Astrocyte of the spinal cord (primary cell): ENCODE measurements around the gene CD48.
A peak's percentile ranks its signal among the peaks of the same experiment; 100 is the strongest.

Experiments used
- DNase-seq: peaks from one replicate; pipeline ENCODE4 v3.0.0; 2011; ENCODE audit warnings: low read depth, low spot score
- H3K4me3 ChIP-seq: 2 replicates; pipeline ENCODE4 v1.5.1; 2011; ENCODE audit warnings: low read depth, mild to moderate bottlenecking, low read length, moderate library complexity
- in situ Hi-C: cut with HindIII; loops from 2 replicates; pipeline ENCODE4 v1.10.0; 2017; ENCODE audit warnings: low sequenced_read_pairs
- TF ChIP-seq, protein P1 (sequence below): IDR thresholded peaks from 2 replicates; pipeline ENCODE4 v1.5.1; 2012; ENCODE audit warnings: low read depth, mild to moderate bottlenecking, low read length, inconsistent platforms

Gene CD48

GRCh38 chr1:160680399-160680798, 31.2 kb downstream of the CD48 start:
- in situ Hi-C loops: no loop called here
- no peak for DNase-seq
- TF ChIP-seq, protein P1, sequence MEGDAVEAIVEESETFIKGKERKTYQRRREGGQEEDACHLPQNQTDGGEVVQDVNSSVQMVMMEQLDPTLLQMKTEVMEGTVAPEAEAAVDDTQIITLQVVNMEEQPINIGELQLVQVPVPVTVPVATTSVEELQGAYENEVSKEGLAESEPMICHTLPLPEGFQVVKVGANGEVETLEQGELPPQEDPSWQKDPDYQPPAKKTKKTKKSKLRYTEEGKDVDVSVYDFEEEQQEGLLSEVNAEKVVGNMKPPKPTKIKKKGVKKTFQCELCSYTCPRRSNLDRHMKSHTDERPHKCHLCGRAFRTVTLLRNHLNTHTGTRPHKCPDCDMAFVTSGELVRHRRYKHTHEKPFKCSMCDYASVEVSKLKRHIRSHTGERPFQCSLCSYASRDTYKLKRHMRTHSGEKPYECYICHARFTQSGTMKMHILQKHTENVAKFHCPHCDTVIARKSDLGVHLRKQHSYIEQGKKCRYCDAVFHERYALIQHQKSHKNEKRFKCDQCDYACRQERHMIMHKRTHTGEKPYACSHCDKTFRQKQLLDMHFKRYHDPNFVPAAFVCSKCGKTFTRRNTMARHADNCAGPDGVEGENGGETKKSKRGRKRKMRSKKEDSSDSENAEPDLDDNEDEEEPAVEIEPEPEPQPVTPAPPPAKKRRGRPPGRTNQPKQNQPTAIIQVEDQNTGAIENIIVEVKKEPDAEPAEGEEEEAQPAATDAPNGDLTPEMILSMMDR: no peak
- H3K4me3 ChIP-seq: no peak overlapping the region

DNA sequence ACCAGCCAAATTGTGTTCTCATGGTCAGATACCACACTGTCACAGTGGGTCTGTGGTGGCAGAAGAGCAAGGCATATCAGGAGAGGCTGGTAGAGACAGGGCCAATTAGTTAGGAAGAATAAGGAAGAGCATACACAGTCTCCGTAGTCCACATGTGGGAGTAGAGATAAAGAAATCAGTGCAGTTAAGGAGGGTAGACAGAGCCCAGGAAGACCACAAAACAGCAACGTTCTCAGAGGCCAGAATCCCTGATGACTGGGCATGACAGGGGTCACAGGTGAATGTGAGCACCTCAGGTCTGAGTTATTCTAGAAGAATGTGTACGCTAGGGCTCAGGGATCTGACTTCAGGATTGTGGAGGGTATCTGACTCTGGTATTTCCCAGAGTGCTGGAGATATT, 31.7 kb downstream of the CD48 start:
- no peak overlapping the region for H3K4me3 ChIP-seq
- DNase-seq: no peak
- TF ChIP-seq, protein P1: no peak
- in situ Hi-C loops: no loop called here

GRCh38 chr1:160676869-160677597, 34.6 kb downstream of the CD48 start:
- TF ChIP-seq, protein P1: no peak
- no peak overlapping the region for H3K4me3 ChIP-seq
- in situ Hi-C loops: no loop called here
- DNase-seq: no peak

DNA sequence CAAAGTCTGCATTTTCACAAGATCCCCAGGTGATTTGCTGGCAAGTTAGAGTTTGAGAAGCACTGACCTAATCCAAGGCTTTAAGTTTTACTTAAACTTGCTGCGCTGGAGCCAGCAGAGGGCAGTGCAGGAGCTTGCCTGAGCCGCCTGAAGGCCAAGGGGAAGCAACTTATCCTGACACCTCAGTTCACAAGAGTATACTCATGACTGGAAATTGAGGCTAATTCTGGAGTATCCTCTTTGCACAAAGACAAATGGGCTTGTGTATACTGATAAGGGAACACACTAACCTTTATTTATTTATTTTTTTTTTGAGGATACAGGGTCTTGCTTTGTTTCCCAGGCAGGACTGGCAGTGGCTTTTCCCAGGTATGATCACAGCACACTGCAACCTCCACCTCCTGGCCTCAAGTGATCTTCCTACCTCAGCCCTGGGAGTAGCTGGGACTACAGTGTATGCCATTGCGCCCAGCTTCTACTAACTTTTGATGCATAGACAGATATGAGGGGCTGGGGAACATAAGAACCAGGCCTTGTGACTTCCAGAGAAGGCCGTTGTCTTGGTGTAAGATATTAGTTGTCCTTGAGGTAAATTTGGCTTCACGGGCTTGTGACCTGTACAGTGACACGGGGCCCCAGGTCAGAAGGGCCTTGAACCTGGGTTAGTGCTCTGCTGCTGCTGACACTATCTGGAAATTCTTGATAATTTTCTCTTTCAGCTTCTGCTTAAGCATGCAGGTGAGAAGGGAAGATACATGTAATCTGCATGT, 35.8 kb downstream of the CD48 start:
- TF ChIP-seq, protein P1: peak; percentile 90
- H3K4me3 ChIP-seq: no peak overlapping the region
- DNase-seq: peak; percentile 72
- in situ Hi-C loops: no loop called here

DNA sequence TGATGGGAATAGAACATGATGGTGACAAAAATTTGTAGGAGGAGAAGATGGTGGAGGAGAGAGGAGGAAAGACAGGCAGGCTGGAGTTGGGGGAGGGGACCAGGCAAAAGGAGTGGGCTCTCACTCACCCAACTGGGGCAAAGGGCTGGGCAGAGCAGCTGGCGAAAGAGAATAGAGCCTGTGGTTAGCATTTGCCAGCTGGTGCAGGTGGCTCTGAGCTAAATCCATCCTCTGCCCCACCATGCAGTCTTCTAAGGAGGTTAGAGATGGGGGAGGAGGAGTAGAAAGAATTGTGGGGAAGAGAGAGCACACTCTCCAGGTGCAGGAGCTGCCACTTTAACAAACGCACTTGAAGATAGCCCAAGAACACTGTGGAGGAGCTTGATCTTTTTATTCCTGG, 37.2 kb downstream of the CD48 start:
- H3K4me3 ChIP-seq: no peak overlapping the region
- DNase-seq: no peak
- in situ Hi-C loops: no loop called here

More for the DNA sequence above, 37.2 kb downstream of the CD48 start:
- TF ChIP-seq, protein P1: no peak
